VCaP (cell line): ENCODE results near the gene ADK.
"Not testable (repeated sequence)": the region's sequence is repeated elsewhere in the genome, so short reads cannot be mapped to it uniquely, and the experiment has no call there.

Experiments used
- H3K27ac ChIP-seq: fragments of 450-650 bp; 2 replicates; pipeline ENCODE4 v1.5.1; 2017
- CTCF ChIP-seq: fragments of 450-650 bp; conservative IDR thresholded peaks from 2 replicates; pipeline ENCODE4 v1.5.1; 2017; ENCODE audit warnings: mild to moderate bottlenecking, moderate library complexity

Gene ADK

GRCh38 chr10:74206746-74207145 lies 55.7 kb downstream of the ADK start:
- peak overlapping the region; percentile 67 for H3K27ac ChIP-seq

GRCh38 chr10:74207691-74208480 lies 56.9 kb downstream of the ADK start:
- H3K27ac ChIP-seq, result peak overlapping the region; percentile 67; the same call in 1 of the 2 replicates
- no peak for TF ChIP-seq CTCF

More at GRCh38 chr10:74206746-74207145, 55.7 kb downstream of the ADK start:
- no peak for TF ChIP-seq CTCF

DNA sequence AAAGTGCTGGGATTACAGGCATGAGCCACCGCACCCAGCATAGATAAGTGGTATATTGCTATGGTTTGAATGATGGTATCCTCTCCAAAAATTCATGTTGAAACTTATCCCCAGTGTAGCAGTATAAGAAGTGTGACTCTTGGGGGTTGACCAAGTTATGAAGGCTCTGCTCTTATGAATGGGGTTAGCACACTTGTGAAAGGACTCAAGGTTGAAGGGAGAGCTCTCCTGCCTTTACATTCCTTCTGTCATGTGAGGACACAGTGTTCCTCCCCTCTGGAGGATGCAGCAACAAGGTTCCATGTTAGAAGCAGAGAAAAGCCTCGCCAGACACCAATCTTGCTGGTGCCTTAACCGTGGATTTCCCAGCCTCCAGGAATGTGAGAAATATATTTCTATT lies 58.0 kb downstream of the ADK start:
- H3K27ac ChIP-seq, result no peak overlapping the region
- no peak for TF ChIP-seq CTCF

DNA sequence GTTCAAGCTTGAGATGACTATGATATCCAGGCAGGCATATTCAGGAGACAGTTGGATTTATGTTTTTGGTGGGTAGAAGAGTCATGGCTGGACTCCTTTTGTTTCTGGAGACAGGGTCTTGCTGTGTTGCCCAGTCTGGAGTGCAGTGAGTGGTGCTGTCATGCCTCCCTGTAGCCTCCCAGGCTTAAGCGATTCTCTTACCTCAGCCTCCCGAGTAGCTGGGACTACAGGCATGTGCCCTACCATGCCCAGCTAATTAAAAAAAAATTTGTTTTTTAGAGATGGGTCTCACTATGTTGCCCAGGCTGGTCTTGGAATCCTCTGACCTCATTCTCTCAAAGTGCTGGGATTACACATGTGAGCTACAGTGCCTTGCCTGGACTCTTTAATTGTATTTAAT lies 62.0 kb downstream of the ADK start:
- TF ChIP-seq CTCF, result no peak
- no peak overlapping the region for H3K27ac ChIP-seq

- no peak overlapping the region for H3K27ac ChIP-seq
- peak; percentile 69 for TF ChIP-seq CTCF
Measured at GRCh38 chr10:74213571-74214162, 62.6 kb downstream of the ADK start.

DNA sequence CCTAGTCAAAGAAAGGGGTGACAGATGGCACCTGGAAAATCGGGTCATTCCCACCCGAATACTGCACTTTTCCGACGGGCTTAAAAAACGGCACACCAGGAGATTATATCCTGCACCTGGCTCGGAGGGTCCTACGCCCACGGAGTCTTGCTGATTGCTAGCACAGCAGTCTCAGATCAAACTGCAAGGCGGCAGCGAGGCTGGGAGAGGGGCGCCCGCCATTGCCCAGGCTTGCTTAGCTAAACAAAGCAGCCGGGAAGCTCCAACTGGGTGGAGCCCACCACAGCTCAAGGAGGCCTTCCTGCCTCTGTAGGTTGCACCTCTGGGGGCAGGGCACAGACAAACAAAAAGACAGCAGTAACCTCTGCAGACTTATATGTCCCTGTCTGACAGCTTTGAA lies 66.1 kb downstream of the ADK start:
- not testable (repeated sequence) for H3K27ac ChIP-seq

GRCh38 chr10:74222467-74222866 lies 71.4 kb downstream of the ADK start:
- not testable (repeated sequence) for H3K27ac ChIP-seq

- no peak overlapping the region for H3K27ac ChIP-seq
- no peak for TF ChIP-seq CTCF
Measured at GRCh38 chr10:74223755-74224529, 72.9 kb downstream of the ADK start.
